BE2C (cell line): Measurements from ENCODE around the gene ACP1.

Experiments
- DNase-seq: peaks from one replicate; pipeline ENCODE4 v3.0.0-alpha.2; 2020
- H3K27me3 ChIP-seq: fragments of 250-450 bp; sonication (Bioruptor Pico); 2 replicates; pipeline ENCODE4 v1.5.1; 2020; ENCODE audit warnings: mild to moderate bottlenecking
- H3K36me3 ChIP-seq: fragments of 250-450 bp; sonication (Bioruptor Pico); 2 replicates; pipeline ENCODE4 v1.5.1; 2020; ENCODE audit warnings: mild to moderate bottlenecking
- H3K4me1 ChIP-seq: fragments of 250-450 bp; sonication (Bioruptor Pico); 2 replicates; pipeline ENCODE4 v1.5.1; 2020
- H3K4me3 ChIP-seq: 2 replicates; pipeline ENCODE4 v1.5.1; 2011; ENCODE audit warnings: low read depth, low read length
- H3K9me3 ChIP-seq: fragments of 250-450 bp; sonication (Bioruptor Pico); 2 replicates; pipeline ENCODE4 v1.5.1; 2020
- TF ChIP-seq, protein P1 (sequence below): IDR thresholded peaks from 2 replicates; pipeline ENCODE4 v1.5.1; 2012; ENCODE audit warnings: mild to moderate bottlenecking, low read depth, low read length

The ACP1 gene

GRCh38 chr2:238431-238830 lies 26.3 kb upstream of the ACP1 start:
- H3K4me1 ChIP-seq: no peaks in the 10 kb centered on the region
- no peaks in the 10 kb centered on the region for H3K27me3 ChIP-seq
- no peaks in the 10 kb centered on the region for H3K36me3 ChIP-seq
- TF ChIP-seq, protein P1, sequence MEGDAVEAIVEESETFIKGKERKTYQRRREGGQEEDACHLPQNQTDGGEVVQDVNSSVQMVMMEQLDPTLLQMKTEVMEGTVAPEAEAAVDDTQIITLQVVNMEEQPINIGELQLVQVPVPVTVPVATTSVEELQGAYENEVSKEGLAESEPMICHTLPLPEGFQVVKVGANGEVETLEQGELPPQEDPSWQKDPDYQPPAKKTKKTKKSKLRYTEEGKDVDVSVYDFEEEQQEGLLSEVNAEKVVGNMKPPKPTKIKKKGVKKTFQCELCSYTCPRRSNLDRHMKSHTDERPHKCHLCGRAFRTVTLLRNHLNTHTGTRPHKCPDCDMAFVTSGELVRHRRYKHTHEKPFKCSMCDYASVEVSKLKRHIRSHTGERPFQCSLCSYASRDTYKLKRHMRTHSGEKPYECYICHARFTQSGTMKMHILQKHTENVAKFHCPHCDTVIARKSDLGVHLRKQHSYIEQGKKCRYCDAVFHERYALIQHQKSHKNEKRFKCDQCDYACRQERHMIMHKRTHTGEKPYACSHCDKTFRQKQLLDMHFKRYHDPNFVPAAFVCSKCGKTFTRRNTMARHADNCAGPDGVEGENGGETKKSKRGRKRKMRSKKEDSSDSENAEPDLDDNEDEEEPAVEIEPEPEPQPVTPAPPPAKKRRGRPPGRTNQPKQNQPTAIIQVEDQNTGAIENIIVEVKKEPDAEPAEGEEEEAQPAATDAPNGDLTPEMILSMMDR: no peak
- no peaks in the 10 kb centered on the region for H3K9me3 ChIP-seq
- no peak for DNase-seq
- no peak overlapping the region for H3K4me3 ChIP-seq

DNA sequence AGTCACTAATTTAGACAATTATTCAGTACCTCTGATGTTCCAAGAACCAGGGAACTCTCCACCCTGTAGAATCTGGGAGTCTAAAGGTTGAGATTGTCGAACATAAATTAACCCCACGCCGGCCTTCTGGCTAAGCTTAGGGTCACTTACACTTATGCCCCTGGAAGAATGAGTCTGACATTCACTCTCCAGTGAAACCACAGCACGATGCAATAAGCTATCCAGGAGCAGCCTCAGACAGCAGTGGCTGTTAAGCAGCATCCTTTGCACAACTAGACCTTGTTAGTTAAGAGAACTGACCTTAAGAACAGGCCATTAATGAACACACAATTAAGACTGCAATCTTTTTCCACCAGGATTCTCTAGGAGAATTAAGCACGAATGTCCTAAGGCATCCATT lies 25.9 kb upstream of the ACP1 start:
- no peak for DNase-seq
- H3K27me3 ChIP-seq: no peaks in the 10 kb centered on the region
- H3K4me1 ChIP-seq: no peaks in the 10 kb centered on the region
- TF ChIP-seq, protein P1: no peak
- H3K36me3 ChIP-seq: no peaks in the 10 kb centered on the region
- H3K4me3 ChIP-seq: no peak overlapping the region
- no peaks in the 10 kb centered on the region for H3K9me3 ChIP-seq

GRCh38 chr2:244547-244946 lies 20.2 kb upstream of the ACP1 start:
- Histone ChIP-seq H3K4me3 (no peak overlapping the region), H3K27me3 (no peaks in the 10 kb centered on the region), H3K9me3 (no peaks in the 10 kb centered on the region), H3K4me1 (no peaks in the 10 kb centered on the region), H3K36me3 (no peaks in the 10 kb centered on the region)
- no peak for DNase-seq
- TF ChIP-seq, protein P1: no peak

- H3K4me3 ChIP-seq: no peak overlapping the region
- H3K9me3 ChIP-seq: no peaks in the 10 kb centered on the region
- no peaks in the 10 kb centered on the region for H3K36me3 ChIP-seq
- TF ChIP-seq, protein P1: peak; percentile 51
- H3K4me1 ChIP-seq: no peaks in the 10 kb centered on the region
- peak; percentile 19 for DNase-seq
- H3K27me3 ChIP-seq: no peaks in the 10 kb centered on the region
These were observed 18.1 kb upstream of the ACP1 start for GRCh38 chr2:246489-247144.

DNA sequence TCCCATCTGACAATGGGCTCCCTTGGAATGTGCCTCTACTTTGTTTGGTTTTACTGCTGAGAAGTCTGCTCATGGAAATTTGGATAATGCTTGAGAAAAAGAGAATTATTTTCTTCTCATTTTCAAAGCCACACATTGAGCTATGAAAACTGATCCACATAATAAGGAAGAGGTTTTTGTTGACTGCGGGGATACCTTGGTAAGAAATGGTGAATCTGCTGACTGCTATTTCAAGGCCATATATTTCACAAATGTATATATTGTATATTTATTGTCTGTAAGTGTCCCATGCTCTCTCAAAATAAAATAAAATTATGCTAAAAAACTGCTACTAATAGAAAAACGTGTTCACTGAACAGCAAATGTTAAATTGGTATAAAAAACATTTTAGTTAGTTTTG lies 16.0 kb upstream of the ACP1 start:
- no peaks in the 10 kb centered on the region for H3K27me3 ChIP-seq
- no peaks in the 10 kb centered on the region for H3K36me3 ChIP-seq
- no peak overlapping the region for H3K4me3 ChIP-seq
- TF ChIP-seq, protein P1: no peak
- no peaks in the 10 kb centered on the region for H3K9me3 ChIP-seq
- DNase-seq: no peak
- H3K4me1 ChIP-seq: no peaks in the 10 kb centered on the region

DNA sequence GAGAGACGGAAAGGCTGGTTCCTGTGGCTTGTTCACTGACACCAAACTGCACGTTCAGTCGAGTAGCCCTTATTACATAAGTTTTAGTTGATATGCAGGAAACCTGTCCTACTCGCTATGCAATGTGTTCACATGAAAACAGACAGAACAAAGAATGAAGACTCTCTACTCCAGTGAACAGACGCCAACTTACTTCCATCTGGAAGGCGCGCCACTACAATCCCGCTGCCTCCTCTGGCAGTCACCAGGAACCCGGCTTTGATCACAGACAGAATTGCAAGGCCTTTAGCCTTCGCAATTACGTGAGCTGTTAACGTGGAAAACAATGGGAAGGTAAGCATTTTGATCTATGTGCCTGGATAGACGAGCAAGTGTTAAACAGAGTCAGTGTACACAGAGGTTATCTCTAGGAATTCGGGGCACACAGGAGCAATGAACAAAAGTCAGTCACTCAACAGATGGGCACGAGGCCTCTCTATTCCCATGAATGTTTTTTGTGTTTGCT lies 15.2 kb upstream of the ACP1 start:
- TF ChIP-seq, protein P1: no peak
- Histone ChIP-seq H3K4me3 (no peak overlapping the region), H3K9me3 (no peaks in the 10 kb centered on the region), H3K36me3 (no peaks in the 10 kb centered on the region), H3K4me1 (no peaks in the 10 kb centered on the region), H3K27me3 (no peaks in the 10 kb centered on the region)
- no peak for DNase-seq
